AG04449 (cell line): ENCODE results near the gene MAML1.
A peak's percentile ranks its signal among the peaks of the same experiment; 100 is the strongest.

Experiments
- CTCF ChIA-PET: fragments of 350-600 bp; formaldehyde crosslinking; extraction: SDS; loops from one replicate; lab custom pipeline; 2021; ENCODE audit warnings: antibody characterized with exemption; lab: Yijun Ruan, JAX
- POLR2A ChIA-PET: fragments of 400-600, 350-600 bp; formaldehyde crosslinking; extraction: SDS; loops from one replicate; lab custom pipeline; 2020; ENCODE audit warnings: antibody characterized with exemption, inconsistent platforms; lab: Yijun Ruan, JAX
- DNase-seq: peaks from one replicate; pipeline ENCODE4 v3.0.0-alpha.2; 2010; ENCODE audit warnings: low read depth, low spot score
- H3K4me3 ChIP-seq: 2 replicates; pipeline ENCODE4 v1.5.1; 2011; ENCODE audit warnings: low read depth, mild to moderate bottlenecking, control low read depth, low read length
- TF ChIP-seq, protein P1 (sequence below): IDR thresholded peaks from one replicate; pipeline ENCODE4 v1.5.1; 2011; ENCODE audit warnings: mild to moderate bottlenecking, moderate library complexity, low read length, control low read depth, inconsistent platforms; ENCODE audit not compliant: insufficient read depth; ENCODE audit errors: missing control alignments

Gene MAML1

DNA sequence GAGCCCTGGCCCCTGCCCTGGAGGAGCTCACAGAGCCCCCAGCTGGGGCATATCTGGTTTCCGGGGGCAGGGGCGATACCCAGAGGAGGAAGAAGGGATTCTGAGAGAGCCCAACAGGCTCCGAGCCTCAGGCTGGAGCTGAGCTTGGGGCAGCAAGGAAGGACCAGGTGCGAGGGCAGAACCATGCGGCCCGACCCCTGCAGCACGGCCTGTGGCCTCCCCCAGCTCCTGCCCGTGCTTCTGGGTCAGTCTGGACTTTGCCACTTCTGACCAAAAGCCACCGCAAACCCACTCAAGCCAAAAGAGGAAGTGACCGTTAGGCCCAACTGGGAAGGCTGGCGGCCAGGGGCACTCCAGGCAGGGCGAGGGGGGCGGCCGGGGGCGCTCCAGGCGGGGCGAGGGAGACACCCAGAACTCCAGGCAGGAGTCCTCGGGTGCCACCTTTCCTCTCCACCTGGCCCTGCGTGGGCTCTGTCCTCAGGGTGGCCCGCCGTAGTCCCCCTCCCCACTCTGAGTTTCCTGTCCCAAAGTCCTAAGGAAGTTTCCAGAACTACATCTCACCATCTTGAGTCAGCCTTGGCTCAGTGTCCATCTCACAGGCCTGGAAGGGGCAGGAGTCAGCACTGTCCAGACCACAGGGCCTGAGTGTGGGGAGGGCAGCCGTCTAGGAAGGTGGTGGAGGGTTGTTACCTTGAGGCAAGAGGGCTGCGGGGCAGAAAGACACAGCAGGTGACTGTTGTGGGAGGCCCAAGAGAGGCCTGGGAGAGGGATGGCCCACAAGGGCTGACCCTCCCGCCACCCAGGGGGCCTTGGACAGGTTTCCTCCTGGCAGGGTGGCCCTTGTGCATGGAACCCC lies 60.2 kb downstream of the MAML1 start:
- no peak for DNase-seq
- no peak overlapping the region for H3K4me3 ChIP-seq
- TF ChIP-seq, protein P1, sequence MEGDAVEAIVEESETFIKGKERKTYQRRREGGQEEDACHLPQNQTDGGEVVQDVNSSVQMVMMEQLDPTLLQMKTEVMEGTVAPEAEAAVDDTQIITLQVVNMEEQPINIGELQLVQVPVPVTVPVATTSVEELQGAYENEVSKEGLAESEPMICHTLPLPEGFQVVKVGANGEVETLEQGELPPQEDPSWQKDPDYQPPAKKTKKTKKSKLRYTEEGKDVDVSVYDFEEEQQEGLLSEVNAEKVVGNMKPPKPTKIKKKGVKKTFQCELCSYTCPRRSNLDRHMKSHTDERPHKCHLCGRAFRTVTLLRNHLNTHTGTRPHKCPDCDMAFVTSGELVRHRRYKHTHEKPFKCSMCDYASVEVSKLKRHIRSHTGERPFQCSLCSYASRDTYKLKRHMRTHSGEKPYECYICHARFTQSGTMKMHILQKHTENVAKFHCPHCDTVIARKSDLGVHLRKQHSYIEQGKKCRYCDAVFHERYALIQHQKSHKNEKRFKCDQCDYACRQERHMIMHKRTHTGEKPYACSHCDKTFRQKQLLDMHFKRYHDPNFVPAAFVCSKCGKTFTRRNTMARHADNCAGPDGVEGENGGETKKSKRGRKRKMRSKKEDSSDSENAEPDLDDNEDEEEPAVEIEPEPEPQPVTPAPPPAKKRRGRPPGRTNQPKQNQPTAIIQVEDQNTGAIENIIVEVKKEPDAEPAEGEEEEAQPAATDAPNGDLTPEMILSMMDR = no peak
- ChIA-PET CTCF (interaction anchor here (0.9 to 4.8 kb wide), 8 partner anchors 9 to 174 kb away, joined by 3 to 29 read pairs (median 8); partner anchors contain the start of gene MGAT4B), POLR2A (interaction anchor here (0.6 to 1.5 kb wide), 3 partner anchors 16 to 169 kb away, joined by 3 to 5 read pairs (median 3); partner anchors contain the start of gene HNRNPH1)

DNA sequence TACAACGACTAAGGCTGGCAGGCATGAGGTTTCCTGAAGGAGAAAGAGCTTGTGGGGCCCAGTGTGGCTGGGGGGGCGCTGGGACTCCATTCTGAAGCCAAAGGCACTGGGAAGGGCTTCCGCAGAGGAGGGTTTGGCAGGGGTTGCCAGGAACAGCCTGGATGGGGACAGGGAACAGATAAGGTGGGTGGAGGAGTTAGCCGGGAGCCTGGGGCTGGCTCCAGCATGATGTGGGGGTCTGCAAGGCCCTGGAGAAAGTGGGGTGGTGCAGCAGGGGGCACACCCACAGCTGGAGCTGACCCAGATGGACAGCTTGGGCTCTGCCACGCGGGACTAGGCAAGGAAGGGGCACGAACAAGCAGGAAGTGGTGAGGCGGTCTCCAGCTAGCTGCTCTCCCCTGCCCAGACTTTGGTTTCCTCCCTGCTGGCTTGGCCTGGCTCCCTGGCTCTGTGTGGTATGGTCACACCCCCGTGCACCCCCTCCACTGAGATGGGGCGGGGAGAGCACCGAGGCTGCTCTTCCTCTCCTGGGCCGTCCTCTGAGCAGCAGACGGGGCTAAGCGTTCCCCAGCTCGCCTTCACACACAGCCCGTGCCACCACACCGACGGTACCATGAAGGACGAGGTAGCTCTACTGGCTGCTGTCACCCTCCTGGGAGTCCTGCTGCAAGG lies 61.0 kb downstream of the MAML1 start, which contains the start of gene LTC4S:
Gene LTC4S (plus strand): TSS at position 519 of the 672 bp plus-strand sequence. CDS start 95 bp downstream, at position 614.
- ChIA-PET CTCF (interaction anchor here (1.0 to 4.8 kb wide), 6 partner anchors 11 to 115 kb away, joined by 3 to 29 read pairs (median 7); partner anchors contain the start of gene MGAT4B), POLR2A (no interaction called here)
- no peak within 1 kb of the TSS; the same call in 1 of the 2 replicates for H3K4me3 ChIP-seq
- TF ChIP-seq, protein P1 = no peak
- DNase-seq = no peak

DNA sequence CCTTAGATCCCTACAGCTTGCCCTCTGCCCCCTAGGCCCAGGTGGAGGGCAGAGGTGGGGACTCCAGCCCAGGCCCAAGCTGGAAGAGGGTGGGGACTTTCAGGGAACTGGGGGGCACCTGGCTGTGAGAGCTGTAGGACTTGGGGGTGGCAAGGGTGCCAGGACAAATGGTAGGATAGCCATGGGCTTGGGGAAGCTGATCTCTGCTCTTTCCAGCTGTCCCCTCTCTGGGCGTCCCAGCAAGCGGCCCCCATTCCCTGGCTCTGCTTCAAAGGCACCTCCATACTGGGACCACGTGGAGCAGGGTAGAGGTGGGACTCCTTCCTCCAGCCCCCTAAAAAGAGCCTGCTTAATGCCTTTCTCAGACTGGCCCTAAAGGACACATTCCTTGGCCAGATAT lies 61.5 kb downstream of the MAML1 start:
- ChIA-PET POLR2A (no interaction called here), CTCF (interaction anchor here (1.0 to 4.8 kb wide), 6 partner anchors 11 to 114 kb away, joined by 3 to 29 read pairs (median 7); partner anchors contain the start of gene MGAT4B)
- DNase-seq = no peak

DNA sequence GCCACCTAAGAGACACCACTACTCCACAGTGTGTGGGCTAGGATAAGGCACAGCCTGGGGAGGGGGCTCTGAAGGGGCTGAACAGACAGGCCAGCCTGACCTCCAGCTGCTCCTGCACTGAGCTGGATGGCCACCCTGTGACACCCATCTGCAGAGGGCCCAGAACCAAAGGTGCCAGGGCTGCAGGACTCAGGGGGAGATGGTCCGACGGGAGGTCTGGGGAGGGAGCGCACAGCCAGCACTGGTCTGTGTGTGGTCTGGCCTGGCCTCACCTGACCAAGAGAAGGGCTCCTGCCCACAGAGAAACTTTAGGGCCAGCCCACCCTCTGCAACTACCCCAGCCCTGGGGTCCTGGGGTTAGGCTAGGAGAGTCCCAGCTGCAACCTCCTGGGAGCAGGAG lies 62.0 kb downstream of the MAML1 start:
- DNase-seq = no peak
- ChIA-PET CTCF (interaction anchor here (0.7 to 4.8 kb wide), 5 partner anchors 10 to 32 kb away, joined by 3 to 29 read pairs (median 6); partner anchors contain the start of gene MGAT4B), POLR2A (no interaction called here)
- TF ChIP-seq, protein P1 = no peak
- H3K4me3 ChIP-seq = no peak overlapping the region

More for the DNA sequence above, 61.5 kb downstream of the MAML1 start:
- no peak overlapping the region; the same call in 1 of the 2 replicates for H3K4me3 ChIP-seq
- TF ChIP-seq, protein P1 = no peak

DNA sequence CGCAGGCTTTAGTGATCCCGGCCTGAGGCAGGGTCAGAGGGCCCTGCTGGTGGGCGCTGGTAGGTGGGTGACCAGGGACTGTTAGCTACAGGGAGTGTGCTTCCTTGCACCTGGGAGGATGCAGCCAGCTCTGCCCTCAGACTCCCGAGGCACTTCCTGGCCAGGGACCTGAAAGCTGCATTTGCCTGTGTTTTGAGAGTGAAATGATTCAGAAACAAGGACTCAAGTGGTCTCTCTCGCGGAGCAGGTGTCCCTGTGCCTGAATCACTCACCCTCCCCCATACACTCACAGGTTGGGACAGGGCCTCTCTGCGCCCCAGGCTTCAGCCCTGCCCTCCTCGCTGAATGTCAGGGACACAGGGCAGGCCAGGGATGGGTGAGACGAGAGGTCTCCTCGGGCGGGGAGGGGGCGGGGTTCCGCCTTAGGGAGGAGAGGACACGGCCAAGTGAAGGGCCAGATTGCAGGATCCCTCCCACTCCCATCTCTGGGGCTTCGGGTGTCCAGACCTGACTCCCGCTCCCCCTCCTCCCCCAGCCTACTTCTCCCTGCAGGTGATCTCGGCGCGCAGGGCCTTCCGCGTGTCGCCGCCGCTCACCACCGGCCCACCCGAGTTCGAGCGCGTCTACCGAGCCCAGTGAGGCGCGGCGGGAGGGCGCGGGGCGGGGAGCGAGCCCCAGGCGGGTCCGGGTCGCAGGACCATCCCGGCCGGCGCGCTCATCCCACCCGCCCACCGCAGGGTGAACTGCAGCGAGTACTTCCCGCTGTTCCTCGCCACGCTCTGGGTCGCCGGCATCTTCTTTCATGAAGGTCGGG lies 62.6 kb downstream of the MAML1 start:
- peak overlapping the region; percentile 64 for H3K4me3 ChIP-seq
- TF ChIP-seq, protein P1 = no peak
- CTCF ChIA-PET = interaction anchor here (0.7 to 4.8 kb wide), 15 partner anchors 7 to 92 kb away, joined by 3 to 29 read pairs (median 6); partner anchors contain the start of genes MGAT4B and SQSTM1
- no peak for DNase-seq
- POLR2A ChIA-PET = interaction anchor here (0.7 to 0.9 kb wide), 2 partner anchors 10 to 28 kb away, joined by 3 read pairs; no protein-coding TSS in a partner anchor
